Neural cell (in vitro differentiated cells): ENCODE results near the gene TRIM44. TPM values are rescaled to one million over a fixed set of nuclear protein-coding genes. Genes with fewer than 3 reads are reported as not detected.
A peak's percentile ranks its signal among the peaks of the same experiment; 100 is the strongest.

Source experiments
- H2AFZ ChIP-seq: fragments of 200-600, 300-800 bp; sonication (generic), shearing (Covaris generic); 2 replicates; pipeline ENCODE4 v1.6.0; 2014; ENCODE audit warnings: low read depth, mild to moderate bottlenecking, antibody characterized with exemption, low read length, moderate library complexity
- H3F3A ChIP-seq: fragments of 200-600 bp; shearing (Covaris generic); 2 replicates; pipeline ENCODE4 v1.6.1; 2016; ENCODE audit warnings: mild to moderate bottlenecking, moderate library complexity, mixed read lengths, antibody characterized with exemption, low read length; ENCODE audit not compliant: insufficient read depth, poor library complexity, severe bottlenecking
- H3K27ac ChIP-seq: fragments of 200-600, 300-800 bp; sonication (generic), shearing (Covaris generic); 2 replicates; pipeline ENCODE4 v1.5.1; 2014; ENCODE audit warnings: mild to moderate bottlenecking, low read length, moderate library complexity
- H3K27me3 ChIP-seq: fragments of 300-800, 200-600 bp; sonication (generic), shearing (Covaris generic); 2 replicates; pipeline ENCODE4 v1.6.0; 2014; ENCODE audit warnings: mild to moderate bottlenecking, low read depth, low read length, moderate library complexity; ENCODE audit not compliant: insufficient read depth
- H3K36me3 ChIP-seq: fragments of 300-800, 200-600 bp; sonication (generic), shearing (Covaris generic); 2 replicates; pipeline ENCODE4 v1.5.1; 2014; ENCODE audit warnings: mild to moderate bottlenecking, antibody characterized with exemption, low read length, moderate library complexity; ENCODE audit not compliant: insufficient read depth
- H3K4me2 ChIP-seq: fragments of 300-800, 200-600 bp; sonication (generic), shearing (Covaris generic); 2 replicates; pipeline ENCODE4 v1.6.0; 2014; ENCODE audit warnings: mild to moderate bottlenecking, low read length
- H3K4me3 ChIP-seq: fragments of 300-800, 200-600 bp; sonication (generic), shearing (Covaris generic); 2 replicates; pipeline ENCODE4 v1.5.1; 2014; ENCODE audit warnings: mild to moderate bottlenecking, low read length, moderate library complexity
- H3K79me2 ChIP-seq: fragments of 200-600 bp; shearing (Covaris generic); replicated peaks from 2 replicates; pipeline ENCODE4 v1.6.0; 2014; ENCODE audit warnings: mild to moderate bottlenecking, low read length, moderate library complexity; ENCODE audit not compliant: insufficient read depth
- H3K9ac ChIP-seq: fragments of 300-800, 200-600 bp; sonication (generic), shearing (Covaris generic); 2 replicates; pipeline ENCODE4 v1.6.1; 2016; ENCODE audit warnings: mild to moderate bottlenecking, low read length, mixed read lengths
- H3K9me2 ChIP-seq: fragments of 200-600 bp; shearing (Covaris generic); 2 replicates; pipeline ENCODE4 v1.6.1; 2016; ENCODE audit warnings: mild to moderate bottlenecking, low read length, mixed read lengths; ENCODE audit not compliant: insufficient read depth
- H3K9me3 ChIP-seq: fragments of 200-600, 300-800 bp; sonication (generic), shearing (Covaris generic); 2 replicates; pipeline ENCODE4 v1.6.1; 2016; ENCODE audit warnings: mild to moderate bottlenecking, mixed run types, low read length, moderate library complexity, mixed read lengths
- H4K20me1 ChIP-seq: fragments of 200-600 bp; shearing (Covaris generic); 2 replicates; pipeline ENCODE4 v1.6.1; 2016; ENCODE audit warnings: mild to moderate bottlenecking, mixed run types; ENCODE audit not compliant: insufficient read depth
- CTCF ChIP-seq: fragments of 450-650 bp; IDR thresholded peaks from 2 replicates; pipeline ENCODE4 v1.5.1; 2014; ENCODE audit warnings: antibody characterized with exemption, mild to moderate bottlenecking, moderate library complexity; ENCODE audit not compliant: poor library complexity, severe bottlenecking
- EP300 ChIP-seq: fragments of 450-650 bp; conservative IDR thresholded peaks from 2 replicates; pipeline ENCODE4 v1.6.1; 2014; ENCODE audit warnings: antibody characterized with exemption, mild to moderate bottlenecking, moderate library complexity; ENCODE audit not compliant: poor library complexity, severe bottlenecking
- EZH2 ChIP-seq: fragments of 200-600, 300-800 bp; shearing (Covaris generic), sonication (generic); IDR thresholded peaks from 2 replicates; pipeline ENCODE4 v1.6.1; 2014; ENCODE audit warnings: antibody characterized with exemption, low read length, borderline replicate concordance, mild to moderate bottlenecking; ENCODE audit not compliant: insufficient read depth, poor library complexity, severe bottlenecking
- MXI1 ChIP-seq: fragments of 450-650 bp; conservative IDR thresholded peaks from 2 replicates; pipeline ENCODE4 v1.6.1; 2014; ENCODE audit warnings: antibody characterized with exemption, mild to moderate bottlenecking; ENCODE audit not compliant: poor library complexity, severe bottlenecking
- POLR2AphosphoS5 ChIP-seq: IDR thresholded peaks from 2 replicates; pipeline ENCODE4 v1.6.1; 2012
- RAD21 ChIP-seq: fragments of 450-650 bp; conservative IDR thresholded peaks from 2 replicates; pipeline ENCODE4 v1.6.1; 2014; ENCODE audit warnings: antibody characterized with exemption, mild to moderate bottlenecking, moderate library complexity
- REST ChIP-seq: IDR thresholded peaks from 2 replicates; pipeline ENCODE4 v1.6.1; 2012; ENCODE audit warnings: borderline replicate concordance
- SMC3 ChIP-seq: fragments of 450-650 bp; conservative IDR thresholded peaks from 2 replicates; pipeline ENCODE4 v1.6.1; 2014; ENCODE audit warnings: antibody characterized with exemption, mild to moderate bottlenecking, moderate library complexity; ENCODE audit not compliant: poor library complexity
- TAF1 ChIP-seq: IDR thresholded peaks from 2 replicates; pipeline ENCODE4 v1.6.1; 2012; ENCODE audit warnings: low read depth
- polyA plus RNA-seq: library from polyadenylated mRNA; depleted of rRNA; stranded (reverse); fragments of >200 nt; gene quantifications from 2 replicates; pipeline ENCODE4 v1.2.3, GENCODE V29; 2014

Gene TRIM44
- polyA plus RNA-seq, 1 donor from 2014 or later: 14.9 TPM

GRCh38 chr11:35663408-35663702 is 780 bp downstream of the TRIM44 start:
- H3K79me2 ChIP-seq: peaks cover 52% of the 10 kb centered on the region
- H3K4me3 ChIP-seq: peak overlapping the region; percentile 81
- peak overlapping the region; percentile 83 for H2AFZ ChIP-seq
- no peaks in the 10 kb centered on the region for H3K27me3 ChIP-seq
- no peaks in the 10 kb centered on the region for H3F3A ChIP-seq
- H3K4me2 ChIP-seq: peak overlapping the region; percentile 81
- H3K9me3 ChIP-seq: peaks cover 3% of the 10 kb centered on the region
- peak overlapping the region; percentile 77 for H3K27ac ChIP-seq
- no peaks in the 10 kb centered on the region for H3K36me3 ChIP-seq
- no peaks in the 10 kb centered on the region for H4K20me1 ChIP-seq
- no peaks in the 10 kb centered on the region for H3K9me2 ChIP-seq
- no peak for TF ChIP-seq EZH2
- TF ChIP-seq POLR2AphosphoS5: no peak
- TF ChIP-seq RAD21: no peak
- no peak for TF ChIP-seq MXI1
- TF ChIP-seq REST: no peak
- no peak for TF ChIP-seq EP300
- H3K9ac ChIP-seq: peak overlapping the region; percentile 74

- Histone ChIP-seq H3K9ac (no peak overlapping the region), H4K20me1 (no peaks in the 10 kb centered on the region), H3K4me2 (peak overlapping the region; percentile 81), H3K9me3 (peaks cover 3% of the 10 kb centered on the region), H3K27me3 (no peaks in the 10 kb centered on the region), H3K36me3 (no peaks in the 10 kb centered on the region), H2AFZ (no peak overlapping the region), H3K27ac (no peak overlapping the region), H3K9me2 (no peaks in the 10 kb centered on the region), H3K4me3 (peak overlapping the region; percentile 81), H3F3A (no peaks in the 10 kb centered on the region), H3K79me2 (peaks cover 60% of the 10 kb centered on the region)
- TF ChIP-seq RAD21 (no peak), POLR2AphosphoS5 (no peak), MXI1 (no peak), REST (no peak), EP300 (no peak), CTCF (no peak), SMC3 (no peak), EZH2 (no peak), TAF1 (no peak)
Measured at GRCh38 chr11:35664977-35665441, 2.4 kb downstream of the TRIM44 start.
